ENCODE measurements around the gene ZSCAN32. TPM values are rescaled to one million over a fixed set of nuclear protein-coding genes. Genes with fewer than 3 reads are reported as not detected.

Gene ZSCAN32
- total and polyA plus RNA-seq, 2 donors from 2014 or later = 9.8 to 16.3 TPM

GRCh38 chr16:3369073-3369472, 31.7 kb downstream of the ZSCAN32 start:
- Histone ChIP-seq H3K27me3 (ENCODE audit: control insufficient read depth, insufficient read depth, low read length) (no peaks in the 10 kb centered on the region), H3K9ac (ENCODE audit: low read length in 3 of 3) (no peak overlapping the region), H3K4me1 (ENCODE audit: control insufficient read depth in 2 of 3, insufficient read depth in 2 of 3, low read depth in 1 of 3, low read length in 3 of 3) (no peaks in the 10 kb centered on the region), H3K4me3 (ENCODE audit: low read length in 3 of 3) (no peak overlapping the region), H3K36me3 (ENCODE audit: control insufficient read depth in 2 of 3, insufficient read depth in 3 of 3, low read length in 3 of 3) (no peaks in the 10 kb centered on the region), H3K9me3 (ENCODE audit: control insufficient read depth in 2 of 3, insufficient read depth in 1 of 3, low read length in 3 of 3) (peaks cover 0 to 14% (median 0%) of the 10 kb centered on the region in 3 donors), H3K27ac (ENCODE audit: low read depth in 2 of 2, low read length in 2 of 2) (no peak overlapping the region)
- DNase-seq (no peak), FAIRE-seq (no peak)
- TF ChIP-seq, protein P1, sequence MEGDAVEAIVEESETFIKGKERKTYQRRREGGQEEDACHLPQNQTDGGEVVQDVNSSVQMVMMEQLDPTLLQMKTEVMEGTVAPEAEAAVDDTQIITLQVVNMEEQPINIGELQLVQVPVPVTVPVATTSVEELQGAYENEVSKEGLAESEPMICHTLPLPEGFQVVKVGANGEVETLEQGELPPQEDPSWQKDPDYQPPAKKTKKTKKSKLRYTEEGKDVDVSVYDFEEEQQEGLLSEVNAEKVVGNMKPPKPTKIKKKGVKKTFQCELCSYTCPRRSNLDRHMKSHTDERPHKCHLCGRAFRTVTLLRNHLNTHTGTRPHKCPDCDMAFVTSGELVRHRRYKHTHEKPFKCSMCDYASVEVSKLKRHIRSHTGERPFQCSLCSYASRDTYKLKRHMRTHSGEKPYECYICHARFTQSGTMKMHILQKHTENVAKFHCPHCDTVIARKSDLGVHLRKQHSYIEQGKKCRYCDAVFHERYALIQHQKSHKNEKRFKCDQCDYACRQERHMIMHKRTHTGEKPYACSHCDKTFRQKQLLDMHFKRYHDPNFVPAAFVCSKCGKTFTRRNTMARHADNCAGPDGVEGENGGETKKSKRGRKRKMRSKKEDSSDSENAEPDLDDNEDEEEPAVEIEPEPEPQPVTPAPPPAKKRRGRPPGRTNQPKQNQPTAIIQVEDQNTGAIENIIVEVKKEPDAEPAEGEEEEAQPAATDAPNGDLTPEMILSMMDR (IDR thresholded peaks at IDR 0.05; ENCODE audit: borderline replicate concordance, extremely low read depth, insufficient read depth) = no peak
- intact Hi-C loops (cut with DNase I) = no loop called here

DNA sequence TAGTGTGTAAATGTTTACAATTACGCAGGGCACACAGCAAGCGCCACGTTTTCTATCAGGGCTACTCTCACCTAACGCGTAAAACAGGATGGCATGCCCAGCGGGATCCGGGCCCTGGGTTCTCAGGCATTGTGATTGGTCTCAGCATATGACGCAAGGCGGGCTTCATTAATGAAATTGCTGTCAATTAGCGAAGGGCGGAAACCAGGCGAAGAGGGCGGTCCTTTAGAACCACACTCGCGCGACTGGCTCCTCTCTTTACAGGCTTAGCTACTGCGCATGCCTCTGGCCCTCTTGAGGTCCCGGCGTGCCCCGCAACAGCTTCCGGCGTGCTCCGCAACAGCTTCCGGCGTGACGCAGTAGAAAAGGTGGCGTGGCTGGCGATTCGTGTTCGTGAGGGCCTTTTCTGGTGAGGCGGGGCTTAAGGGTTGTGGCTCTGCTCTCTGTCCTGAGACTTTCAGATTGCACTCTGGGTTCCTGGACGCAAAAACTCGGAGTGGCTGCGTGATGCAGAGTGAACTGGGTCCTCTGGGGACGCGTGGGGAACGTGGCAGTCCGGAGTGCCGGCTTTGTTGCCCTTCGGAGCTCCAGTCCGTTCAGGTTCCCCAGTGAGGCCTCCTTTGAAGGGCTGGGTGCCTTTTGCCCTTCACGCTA, 35.9 kb downstream of the ZSCAN32 start:
- intact Hi-C loops (cut with DNase I) = no loop called here
- TF ChIP-seq, protein P1 (IDR thresholded peaks at IDR 0.05; ENCODE audit: borderline replicate concordance, extremely low read depth, insufficient read depth) = no peak
- Histone ChIP-seq H3K27ac (ENCODE audit: low read depth in 2 of 2, low read length in 2 of 2) (peak overlapping the region; percentile 48 to 71), H3K36me3 (ENCODE audit: control insufficient read depth in 2 of 3, insufficient read depth in 3 of 3, low read length in 3 of 3) (no peaks in the 10 kb centered on the region), H3K9me3 (ENCODE audit: control insufficient read depth in 2 of 3, insufficient read depth in 1 of 3, low read length in 3 of 3) (peaks cover 0 to 9% (median 0%) of the 10 kb centered on the region in 3 donors), H3K9ac (ENCODE audit: low read length in 3 of 3) (peak overlapping the region in 2 of 3 donors; percentile 36 to 52), H3K27me3 (ENCODE audit: control insufficient read depth, insufficient read depth, low read length) (no peaks in the 10 kb centered on the region), H3K4me3 (ENCODE audit: low read length in 3 of 3) (peak overlapping the region; percentile 73 to 77 (median 75)), H3K4me1 (ENCODE audit: control insufficient read depth in 2 of 3, insufficient read depth in 2 of 3, low read depth in 1 of 3, low read length in 3 of 3) (no peaks in the 10 kb centered on the region)
- DNase-seq (peak; percentile 90 to 96 (median 96)), FAIRE-seq (no peak)

- intact Hi-C loops (cut with DNase I) = no loop called here
- H3K27ac ChIP-seq (ENCODE audit: low read depth in 2 of 2, low read length in 2 of 2) = no peak overlapping the region
- no peaks in the 10 kb centered on the region for H3K27me3 ChIP-seq (ENCODE audit: control insufficient read depth, insufficient read depth, low read length)
- H3K9ac ChIP-seq (ENCODE audit: low read length in 3 of 3) = no peak overlapping the region
- H3K4me1 ChIP-seq (ENCODE audit: control insufficient read depth in 2 of 3, insufficient read depth in 2 of 3, low read depth in 1 of 3, low read length in 3 of 3) = no peaks in the 10 kb centered on the region
- H3K4me3 ChIP-seq (ENCODE audit: low read length in 3 of 3) = no peak overlapping the region
- TF ChIP-seq, protein P1 (IDR thresholded peaks at IDR 0.05; ENCODE audit: borderline replicate concordance, extremely low read depth, insufficient read depth) = no peak
- DNase-seq = no peak
- H3K36me3 ChIP-seq (ENCODE audit: control insufficient read depth in 2 of 3, insufficient read depth in 3 of 3, low read length in 3 of 3) = no peaks in the 10 kb centered on the region
- no peak for FAIRE-seq
- H3K9me3 ChIP-seq (ENCODE audit: control insufficient read depth in 2 of 3, insufficient read depth in 1 of 3, low read length in 3 of 3) = peaks cover 0 to 9% (median 0%) of the 10 kb centered on the region in 3 donors
These were observed 37.0 kb downstream of the ZSCAN32 start for GRCh38 chr16:3363793-3364192.

Data from kidney (tissue), 14 donors.